ENCODE results near the gene PRKN. TPM values are rescaled to one million over a fixed set of nuclear protein-coding genes. Genes with fewer than 3 reads are reported as not detected.

The PRKN gene
- total RNA-seq, 2 donors from 2014 or later, result 6.7 to 8.2 TPM

GRCh38 chr6:161694995-161695394 is 1032.6 kb downstream of the PRKN start:
- TF ChIP-seq, protein P1, sequence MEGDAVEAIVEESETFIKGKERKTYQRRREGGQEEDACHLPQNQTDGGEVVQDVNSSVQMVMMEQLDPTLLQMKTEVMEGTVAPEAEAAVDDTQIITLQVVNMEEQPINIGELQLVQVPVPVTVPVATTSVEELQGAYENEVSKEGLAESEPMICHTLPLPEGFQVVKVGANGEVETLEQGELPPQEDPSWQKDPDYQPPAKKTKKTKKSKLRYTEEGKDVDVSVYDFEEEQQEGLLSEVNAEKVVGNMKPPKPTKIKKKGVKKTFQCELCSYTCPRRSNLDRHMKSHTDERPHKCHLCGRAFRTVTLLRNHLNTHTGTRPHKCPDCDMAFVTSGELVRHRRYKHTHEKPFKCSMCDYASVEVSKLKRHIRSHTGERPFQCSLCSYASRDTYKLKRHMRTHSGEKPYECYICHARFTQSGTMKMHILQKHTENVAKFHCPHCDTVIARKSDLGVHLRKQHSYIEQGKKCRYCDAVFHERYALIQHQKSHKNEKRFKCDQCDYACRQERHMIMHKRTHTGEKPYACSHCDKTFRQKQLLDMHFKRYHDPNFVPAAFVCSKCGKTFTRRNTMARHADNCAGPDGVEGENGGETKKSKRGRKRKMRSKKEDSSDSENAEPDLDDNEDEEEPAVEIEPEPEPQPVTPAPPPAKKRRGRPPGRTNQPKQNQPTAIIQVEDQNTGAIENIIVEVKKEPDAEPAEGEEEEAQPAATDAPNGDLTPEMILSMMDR (IDR thresholded peaks at IDR 0.05), result peak; percentile 25 to 64 (median 55)
- TF ChIP-seq POLR2A (IDR thresholded peaks at IDR 0.05), result no peak
- peak in 3 of 4 donors; percentile 23 to 35 (median 24) for DNase-seq
- peak; percentile 55 for ATAC-seq
- Histone ChIP-seq H3K36me3 (replicated peaks in 1 of 2; ENCODE audit: insufficient read depth in 1 of 2, low read depth in 2 of 2) (no peaks in the 10 kb centered on the region), H3K9me3 (peaks cover 0 to 6% (median 0%) of the 10 kb centered on the region in 3 donors), H3K27me3 (no peaks in the 10 kb centered on the region), H3K4me3 (no peak overlapping the region), H3K27ac (no peak overlapping the region), H3K4me1 (peaks cover 9% of the 10 kb centered on the region)
- 48 to 56% methylated on average over 3 of the region's 3 CpGs for WGBS, 2 donors
- intact Hi-C loops (cut with DNase I), result no loop called here

DNA sequence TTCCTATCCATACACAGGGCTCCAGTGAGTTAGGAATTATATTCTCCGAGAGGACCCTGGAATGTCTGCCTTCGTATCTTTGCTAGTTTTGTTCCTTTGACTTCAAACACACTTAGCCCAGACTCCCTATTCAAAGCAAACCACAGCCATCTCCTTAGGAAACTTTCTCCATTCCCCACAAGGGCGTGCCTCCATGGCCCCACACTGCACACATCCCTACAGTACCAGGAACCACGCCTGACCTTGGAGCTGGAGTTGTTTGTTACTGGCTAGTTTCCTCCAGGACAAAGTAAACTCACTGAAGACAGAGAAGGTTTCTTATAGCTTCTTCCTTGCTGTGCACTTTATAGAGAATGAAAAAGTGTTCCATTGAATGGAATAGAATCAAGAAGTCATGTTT is 1040.9 kb downstream of the PRKN start:
- H3K9me3 ChIP-seq, result no peaks in the 10 kb centered on the region
- DNase-seq, result no peak
- no peak overlapping the region for H3K27ac ChIP-seq
- 92 to 94% methylated on average over 4 of the region's 4 CpGs for WGBS, 2 donors
- H3K4me3 ChIP-seq, result no peak overlapping the region
- no peak for TF ChIP-seq POLR2A (IDR thresholded peaks at IDR 0.05)
- TF ChIP-seq, protein P1 (IDR thresholded peaks at IDR 0.05), result no peak
- intact Hi-C loops (cut with DNase I), result no loop called here
- H3K36me3 ChIP-seq (replicated peaks in 1 of 2; ENCODE audit: insufficient read depth in 1 of 2, low read depth in 2 of 2), result no peaks in the 10 kb centered on the region
- peaks cover 10% of the 10 kb centered on the region for H3K4me1 ChIP-seq
- no peak for ATAC-seq
- no peaks in the 10 kb centered on the region for H3K27me3 ChIP-seq

DNA sequence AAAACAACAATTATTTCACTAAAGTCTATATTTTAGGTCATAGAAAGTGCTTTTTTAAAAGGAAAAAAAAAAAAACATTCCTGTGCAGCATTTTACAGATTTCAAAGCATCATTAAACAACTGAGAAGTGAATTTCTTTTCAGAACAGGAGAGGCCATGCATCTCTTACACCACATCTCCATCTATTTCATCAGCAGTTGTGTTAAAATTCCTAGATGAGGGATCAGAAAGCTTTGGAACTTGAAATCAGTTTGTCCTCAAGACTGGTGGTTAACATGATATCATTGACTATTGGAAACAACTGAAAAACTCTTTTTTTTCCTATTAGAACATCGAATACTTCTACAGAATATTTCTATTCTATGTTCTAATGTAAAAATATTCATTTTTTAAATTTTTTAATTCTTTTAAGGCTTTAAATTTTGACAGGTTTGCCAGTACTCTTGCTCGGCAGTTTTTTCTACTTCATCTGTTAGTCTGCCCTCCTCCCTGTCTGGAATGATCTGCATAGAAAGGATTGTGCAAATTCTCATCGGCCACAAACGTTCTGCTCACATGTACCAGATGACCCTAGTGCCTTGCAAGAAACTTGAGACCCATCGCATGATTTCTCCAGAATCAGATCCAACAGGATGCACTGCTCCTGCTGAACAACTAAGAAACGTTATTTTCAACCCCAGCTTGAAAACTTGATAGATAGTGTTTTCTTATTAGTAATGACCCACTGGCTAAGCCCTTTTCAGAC is 1042.7 kb downstream of the PRKN start:
- ATAC-seq (no peak), DNase-seq (no peak)
- intact Hi-C loops (cut with DNase I), result no loop called here
- TF ChIP-seq POLR2A (IDR thresholded peaks at IDR 0.05), result no peak
- TF ChIP-seq, protein P1 (IDR thresholded peaks at IDR 0.05), result no peak
- Histone ChIP-seq H3K27me3 (no peaks in the 10 kb centered on the region), H3K4me3 (no peak overlapping the region), H3K4me1 (peaks cover 10% of the 10 kb centered on the region), H3K9me3 (no peaks in the 10 kb centered on the region), H3K27ac (no peak overlapping the region), H3K36me3 (replicated peaks in 1 of 2; ENCODE audit: insufficient read depth in 1 of 2, low read depth in 2 of 2) (no peaks in the 10 kb centered on the region)
- WGBS, 2 donors, result 72 to 77% methylated on average over 6 of the region's 6 CpGs

- H3K4me1 ChIP-seq, result peaks cover 10% of the 10 kb centered on the region
- H3K4me3 ChIP-seq, result no peak overlapping the region
- DNase-seq (peak; percentile 55 to 88 (median 71)), ATAC-seq (peak; percentile 86)
- 30 to 48% methylated on average over 5 of the region's 5 CpGs for WGBS, 2 donors
- no peak for TF ChIP-seq POLR2A (IDR thresholded peaks at IDR 0.05)
- TF ChIP-seq, protein P1 (IDR thresholded peaks at IDR 0.05), result no peak
- no peaks in the 10 kb centered on the region for H3K9me3 ChIP-seq
- intact Hi-C loops (cut with DNase I), result no loop called here
- H3K27me3 ChIP-seq, result no peaks in the 10 kb centered on the region
- no peaks in the 10 kb centered on the region for H3K36me3 ChIP-seq (replicated peaks in 1 of 2; ENCODE audit: insufficient read depth in 1 of 2, low read depth in 2 of 2)
- peak overlapping the region in 1 of 4 donors; percentile 35 for H3K27ac ChIP-seq
These were observed 1044.2 kb downstream of the PRKN start for GRCh38 chr6:161683400-161683799.

- H3K27me3 ChIP-seq, result no peaks in the 10 kb centered on the region
- H3K36me3 ChIP-seq (replicated peaks in 1 of 2; ENCODE audit: insufficient read depth in 1 of 2, low read depth in 2 of 2), result no peaks in the 10 kb centered on the region
- TF ChIP-seq POLR2A (IDR thresholded peaks at IDR 0.05), result no peak
- TF ChIP-seq, protein P1 (IDR thresholded peaks at IDR 0.05), result no peak
- peak in 3 of 4 donors; percentile 17 to 42 (median 21) for DNase-seq
- WGBS, 2 donors, result 43 to 46% methylated on average over 9 of the region's 9 CpGs
- H3K9me3 ChIP-seq, result no peaks in the 10 kb centered on the region
- intact Hi-C loops (cut with DNase I), result no loop called here
- no peak for ATAC-seq
- peak overlapping the region in 1 of 4 donors; percentile 35 for H3K27ac ChIP-seq
- peaks cover 10% of the 10 kb centered on the region for H3K4me1 ChIP-seq
- H3K4me3 ChIP-seq, result no peak overlapping the region
These were observed 1044.6 kb downstream of the PRKN start for GRCh38 chr6:161682982-161683381.
